Lower leg skin (tissue), 4 donors: Measurements from ENCODE around the gene CFL1. TPM values are rescaled to one million over a fixed set of nuclear protein-coding genes. Genes with fewer than 3 reads are reported as not detected.

Experiments used
- DNase-seq, 2 donors: peaks; one replicate each; pipeline ENCODE4 v3.0.0-alpha.2; 2019; ENCODE audit warnings: low spot score in 2 of 2
- H3K4me3 ChIP-seq: fragments of 200-600 bp; sonication (generic); 2 replicates; pipeline ENCODE4 v1.5.1; 2017; ENCODE audit warnings: mild to moderate bottlenecking, low read depth; ENCODE audit not compliant: poor library complexity, severe bottlenecking
- POLR2A ChIP-seq, 2 donors: fragments of 450-650 bp; IDR thresholded peaks; one replicate each; pipeline ENCODE4 v1.6.1; 2016 to 2017; ENCODE audit warnings: antibody characterized with exemption in 2 of 2, mild to moderate bottlenecking in 1 of 2, moderate library complexity in 1 of 2
- WGBS, 2 donors: methylation state at CpG; one replicate each; pipeline ENCODE4 v1.1.5; 2018; 5-methylcytosine and 5-hydroxymethylcytosine counted together
- intact Hi-C: fragments of 100-400 bp; cut with DNase I; formaldehyde crosslinking; loops from one replicate; pipeline ENCODE4 v1.15.0; 2023; ENCODE audit warnings: low total_unique reads
- total RNA-seq, 4 donors: library from RNA; depleted of rRNA; stranded (reverse); fragments of >200 nt; gene quantifications; one replicate each; pipeline ENCODE4 v1.1.0, GENCODE V29; 2016
- TF ChIP-seq, protein P1 (sequence below), 3 donors: fragments of 450-650 bp; IDR thresholded peaks; one replicate each; pipeline ENCODE4 v1.5.1; 2016; ENCODE audit warnings: antibody characterized with exemption in 3 of 3, mild to moderate bottlenecking in 3 of 3, moderate library complexity in 2 of 3

Gene CFL1
- total RNA-seq, 4 donors from 2014 or later: 417 to 706 (median 504) TPM

DNA sequence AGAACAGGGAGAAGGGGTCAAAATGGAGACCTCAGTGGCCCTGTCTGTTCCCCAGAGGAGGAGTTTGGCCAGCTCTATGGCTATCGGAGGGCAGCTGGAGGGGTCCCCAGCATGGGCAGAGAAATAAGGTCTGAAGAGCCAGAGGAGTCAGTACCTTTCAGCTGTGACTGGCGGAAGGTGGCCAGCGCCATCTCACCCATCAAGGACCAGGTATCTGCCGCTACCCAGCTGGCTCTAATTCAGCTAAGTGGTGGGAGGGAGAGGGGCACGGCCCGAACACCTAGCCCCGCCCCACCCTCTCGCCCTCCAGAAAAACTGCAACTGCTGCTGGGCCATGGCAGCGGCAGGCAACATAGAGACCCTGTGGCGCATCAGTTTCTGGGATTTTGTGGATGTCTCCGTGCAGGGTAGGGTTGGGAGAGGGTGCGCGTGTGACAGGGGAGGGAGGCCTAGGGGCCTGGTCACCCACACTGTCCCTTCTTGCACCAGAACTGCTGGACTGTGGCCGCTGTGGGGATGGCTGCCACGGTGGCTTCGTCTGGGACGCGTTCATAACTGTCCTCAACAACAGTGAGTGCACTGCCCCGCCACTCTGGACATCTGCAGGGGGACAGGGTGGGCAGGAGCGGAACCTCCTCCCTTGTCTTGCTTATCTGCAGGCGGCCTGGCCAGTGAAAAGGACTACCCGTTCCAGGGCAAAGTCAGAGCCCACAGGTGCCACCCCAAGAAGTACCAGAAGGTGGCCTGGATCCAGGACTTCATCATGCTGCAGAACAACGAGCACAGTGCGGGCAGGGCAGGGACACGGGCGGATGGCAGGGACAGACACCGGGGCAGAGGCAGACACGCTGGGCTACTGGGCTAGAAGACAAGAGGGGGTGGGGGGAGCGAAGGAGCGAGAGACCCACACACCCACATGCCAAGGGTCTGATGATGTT lies 24.4 kb upstream of the CFL1 start:
- DNase-seq: no peak
- WGBS, 2 donors: 88% methylated on average over 30 of the region's 30 CpGs
- H3K4me3 ChIP-seq: no peak overlapping the region
- TF ChIP-seq POLR2A (IDR thresholded peaks at IDR 0.05): no peak
- TF ChIP-seq, protein P1, sequence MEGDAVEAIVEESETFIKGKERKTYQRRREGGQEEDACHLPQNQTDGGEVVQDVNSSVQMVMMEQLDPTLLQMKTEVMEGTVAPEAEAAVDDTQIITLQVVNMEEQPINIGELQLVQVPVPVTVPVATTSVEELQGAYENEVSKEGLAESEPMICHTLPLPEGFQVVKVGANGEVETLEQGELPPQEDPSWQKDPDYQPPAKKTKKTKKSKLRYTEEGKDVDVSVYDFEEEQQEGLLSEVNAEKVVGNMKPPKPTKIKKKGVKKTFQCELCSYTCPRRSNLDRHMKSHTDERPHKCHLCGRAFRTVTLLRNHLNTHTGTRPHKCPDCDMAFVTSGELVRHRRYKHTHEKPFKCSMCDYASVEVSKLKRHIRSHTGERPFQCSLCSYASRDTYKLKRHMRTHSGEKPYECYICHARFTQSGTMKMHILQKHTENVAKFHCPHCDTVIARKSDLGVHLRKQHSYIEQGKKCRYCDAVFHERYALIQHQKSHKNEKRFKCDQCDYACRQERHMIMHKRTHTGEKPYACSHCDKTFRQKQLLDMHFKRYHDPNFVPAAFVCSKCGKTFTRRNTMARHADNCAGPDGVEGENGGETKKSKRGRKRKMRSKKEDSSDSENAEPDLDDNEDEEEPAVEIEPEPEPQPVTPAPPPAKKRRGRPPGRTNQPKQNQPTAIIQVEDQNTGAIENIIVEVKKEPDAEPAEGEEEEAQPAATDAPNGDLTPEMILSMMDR (IDR thresholded peaks at IDR 0.05): no peak
- intact Hi-C loops: loop anchor here (5.0 kb wide), 1 partner anchor 105 kb away; no protein-coding TSS in a partner anchor

DNA sequence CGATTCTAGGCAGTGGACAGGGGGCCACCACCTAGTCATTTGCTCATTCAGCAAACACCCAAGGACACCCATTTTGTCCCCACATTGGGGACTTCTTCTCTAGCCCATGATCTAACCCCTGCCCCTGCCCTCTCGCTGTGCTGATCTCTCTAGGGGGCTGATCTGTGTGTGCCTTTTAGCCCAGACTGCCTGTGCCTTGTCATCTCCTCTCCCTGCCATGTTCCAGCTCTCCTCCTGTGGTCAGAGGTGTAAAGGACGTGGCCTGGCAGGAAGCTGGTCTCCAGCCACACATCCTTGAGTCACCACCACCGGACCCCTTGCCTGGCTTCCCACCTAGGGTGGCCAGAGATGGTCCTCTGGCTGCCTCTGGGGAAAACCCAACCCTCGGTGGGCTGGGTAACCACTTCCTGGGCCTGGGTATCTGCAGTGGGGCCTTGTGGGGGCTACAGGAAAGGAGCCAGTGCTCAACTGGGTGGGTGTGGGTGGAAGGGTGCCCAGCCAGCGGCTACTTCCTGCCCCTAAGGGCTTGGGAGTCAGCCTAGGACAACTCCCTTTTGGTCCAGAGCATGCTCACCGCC lies 23.0 kb upstream of the CFL1 start:
- no peak overlapping the region for H3K4me3 ChIP-seq
- intact Hi-C loops: loop anchor here (5.0 kb wide), 1 partner anchor 106 kb away; no protein-coding TSS in a partner anchor

DNA sequence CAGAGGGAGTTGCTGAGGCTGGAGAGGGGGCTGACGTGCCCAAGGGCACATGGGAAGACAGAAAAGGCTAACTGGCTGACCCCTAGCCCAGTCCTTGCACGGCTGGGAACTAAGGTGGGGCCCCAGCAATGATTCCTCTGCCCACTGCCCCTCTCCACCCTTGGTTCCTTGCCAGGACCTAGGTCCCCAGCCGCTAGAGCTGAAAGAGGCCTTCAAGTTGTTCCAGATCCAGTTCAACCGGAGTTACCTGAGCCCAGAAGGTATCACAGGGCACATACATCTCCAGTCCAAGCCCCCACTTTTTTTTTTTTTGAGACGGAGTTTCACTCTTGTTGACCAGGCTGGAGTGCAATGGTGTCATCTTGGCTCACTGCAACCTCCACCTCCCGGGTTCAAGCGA lies 22.0 kb upstream of the CFL1 start:
- H3K4me3 ChIP-seq: no peak overlapping the region
- no peak for TF ChIP-seq POLR2A (IDR thresholded peaks at IDR 0.05)
- TF ChIP-seq, protein P1 (IDR thresholded peaks at IDR 0.05): no peak
- intact Hi-C loops: loop anchor here (5.0 kb wide), 1 partner anchor 107 kb away; no protein-coding TSS in a partner anchor
- no peak for DNase-seq
- WGBS, 2 donors: 66 to 79% methylated on average over 7 of the region's 7 CpGs

More for the DNA sequence above, 23.0 kb upstream of the CFL1 start:
- TF ChIP-seq, protein P1 (IDR thresholded peaks at IDR 0.05): no peak
- TF ChIP-seq POLR2A (IDR thresholded peaks at IDR 0.05): no peak
- no peak for DNase-seq
- 62 to 68% methylated on average over 7 of the region's 7 CpGs for WGBS, 2 donors

DNA sequence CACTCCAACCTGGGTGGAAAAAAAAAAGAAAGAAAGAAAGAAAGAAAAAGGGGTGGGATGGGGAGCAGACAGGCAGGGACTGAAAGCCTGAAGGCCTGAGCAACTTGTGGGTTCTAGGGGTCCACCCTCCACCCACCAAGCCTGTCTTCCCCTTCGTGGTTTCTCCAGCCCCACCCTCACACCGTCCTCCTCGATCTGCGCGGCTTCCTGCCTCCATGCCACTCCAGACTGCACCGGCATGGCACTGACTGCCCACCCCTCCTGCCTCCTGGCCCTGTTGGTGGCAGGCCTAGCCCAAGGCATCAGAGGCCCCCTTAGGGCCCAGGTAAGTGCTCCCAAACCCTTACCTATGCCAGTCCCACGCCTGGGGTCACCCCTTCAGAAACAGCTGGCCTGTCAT lies 21.6 kb upstream of the CFL1 start, which contains the start of gene CTSW:
Gene CTSW, plus strand, starts transcription at position 221 of the 400 bp plus-strand sequence. Its CDS starts 18 bp downstream, at position 239.
- no peak within 1 kb of the TSS for H3K4me3 ChIP-seq
- intact Hi-C loops: loop anchor here (5.0 kb wide), 1 partner anchor 108 kb away; no protein-coding TSS in a partner anchor
- no peak for TF ChIP-seq POLR2A (IDR thresholded peaks at IDR 0.05)
- TF ChIP-seq, protein P1 (IDR thresholded peaks at IDR 0.05): no peak
- 44 to 47% methylated on average over 7 of the region's 7 CpGs for WGBS, 2 donors
- DNase-seq: no peak

DNA sequence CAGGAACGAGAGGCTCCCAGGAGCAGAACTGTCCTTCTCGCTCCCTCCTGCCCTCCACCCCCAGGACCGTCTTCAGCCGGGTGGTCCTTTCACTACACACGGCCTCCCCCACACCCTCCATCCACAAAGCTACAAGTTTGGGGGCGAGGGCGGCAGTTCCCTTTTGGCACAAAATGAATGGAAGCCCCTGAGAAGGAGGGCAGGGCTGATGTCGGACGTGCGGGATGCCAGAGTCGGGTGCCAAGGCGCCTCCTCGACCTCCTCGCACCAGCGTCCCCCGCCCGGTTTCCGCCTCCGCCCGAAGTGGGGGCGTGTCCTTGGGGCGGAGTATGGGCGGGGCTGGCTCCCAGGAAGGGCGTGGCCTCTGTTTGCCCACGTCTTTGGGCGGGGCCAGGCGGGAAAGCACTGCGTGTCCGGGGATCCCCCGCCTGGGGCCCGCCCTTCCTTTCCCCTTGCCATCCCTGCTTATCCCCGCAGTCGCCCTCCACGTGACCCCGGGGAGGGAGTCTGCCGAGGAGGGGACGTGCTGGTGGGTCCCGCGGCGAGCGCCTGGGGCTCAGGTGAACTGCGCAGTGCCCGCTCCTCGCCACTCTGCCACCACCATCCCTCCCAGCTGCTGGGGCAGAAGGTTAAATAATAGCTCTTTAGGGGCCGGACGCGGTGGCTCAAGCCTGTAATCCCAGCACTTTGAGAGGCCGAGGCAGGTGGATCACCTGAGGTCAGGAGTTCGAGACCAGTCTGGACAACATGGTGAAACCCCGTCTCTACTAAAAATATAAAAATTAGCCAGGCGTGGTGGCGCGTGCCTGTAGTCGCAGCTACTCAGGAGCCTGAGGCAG lies 15.6 kb upstream of the CFL1 start:
- H3K4me3 ChIP-seq: peak overlapping the region; percentile 49
- WGBS, 2 donors: 8 to 10% methylated on average over 30 to 41 of the region's 54 CpGs
- intact Hi-C loops: no loop called here
- TF ChIP-seq POLR2A (IDR thresholded peaks at IDR 0.05): no peak
- TF ChIP-seq, protein P1 (IDR thresholded peaks at IDR 0.05): no peak
- peak; percentile 94 to 99 for DNase-seq
